GM12892 (cell line): ENCODE measurements around the gene INPP4B.

Experiments used
- DNase-seq: peaks from one replicate; pipeline ENCODE4 v3.0.0; 2011; ENCODE audit not compliant: insufficient read length
- FAIRE-seq: peaks from 2 replicates; lab custom pipeline; 2011; peaks lifted over from hg19 to GRCh38; lab: Jason Lieb, UNC
- POLR2A ChIP-seq: IDR thresholded peaks from 2 replicates; pipeline ENCODE4 v1.6.1; 2011; ENCODE audit warnings: low read depth, low read length, control low read depth
- POLR2AphosphoS5 ChIP-seq: IDR thresholded peaks from 2 replicates; pipeline ENCODE4 v1.6.1; 2011; ENCODE audit warnings: low read depth, low read length, control low read depth
- TAF1 ChIP-seq: IDR thresholded peaks from 2 replicates; pipeline ENCODE4 v1.6.1; 2011; ENCODE audit warnings: low read depth, mild to moderate bottlenecking, control low read depth, low read length, borderline replicate concordance

INPP4B gene

DNA sequence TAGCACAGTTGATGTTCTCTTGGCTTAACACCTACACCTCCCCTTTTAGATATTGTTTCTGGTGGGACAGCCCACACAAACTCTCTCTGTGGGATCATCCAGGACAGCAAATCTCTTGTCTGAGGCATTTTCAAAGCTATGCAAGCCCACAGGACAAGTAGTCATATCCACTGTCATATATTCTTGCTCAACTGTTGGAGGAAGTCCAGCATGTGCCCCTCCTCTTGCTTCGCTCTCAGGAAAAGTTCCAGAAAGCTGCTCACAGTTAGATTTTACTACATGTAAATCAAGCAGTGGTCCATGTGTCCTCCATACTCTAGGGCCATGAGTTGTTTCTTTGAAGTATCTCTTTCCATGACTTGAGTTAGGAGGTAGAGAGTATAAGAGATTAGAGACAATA, 260.7 kb downstream of the INPP4B start:
- no peak for TF ChIP-seq TAF1
- no peak for TF ChIP-seq POLR2A
- no peak for TF ChIP-seq POLR2AphosphoS5
- no peak for FAIRE-seq

DNA sequence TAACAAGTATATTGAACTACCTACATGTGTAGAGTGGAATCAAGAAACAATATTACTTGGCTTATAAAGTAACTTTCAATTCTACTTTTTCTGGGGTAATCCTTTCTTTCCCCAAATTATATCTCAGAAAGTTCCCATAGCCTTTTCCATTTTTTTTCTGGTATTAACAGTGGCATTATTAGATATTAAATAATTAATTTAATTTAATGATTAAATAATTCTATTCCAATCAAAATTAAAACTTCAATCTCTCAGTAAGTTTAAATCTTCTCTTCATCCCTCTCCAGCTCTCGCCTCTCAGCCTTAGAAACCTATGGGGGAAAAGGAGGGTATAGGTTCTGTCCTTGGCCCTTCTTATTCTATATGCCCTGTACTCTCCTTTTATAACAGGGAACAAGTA, 262.4 kb downstream of the INPP4B start:
- no peak for DNase-seq
- no peak for TF ChIP-seq TAF1
- TF ChIP-seq POLR2A, result no peak
- no peak for TF ChIP-seq POLR2AphosphoS5
- FAIRE-seq, result no peak

More for the DNA sequence above, 260.7 kb downstream of the INPP4B start:
- DNase-seq, result no peak

GRCh38 chr4:142582340-142582739, 263.8 kb downstream of the INPP4B start:
- DNase-seq, result no peak
- TF ChIP-seq TAF1, result no peak
- TF ChIP-seq POLR2A, result no peak
- no peak for TF ChIP-seq POLR2AphosphoS5
- FAIRE-seq, result no peak

DNA sequence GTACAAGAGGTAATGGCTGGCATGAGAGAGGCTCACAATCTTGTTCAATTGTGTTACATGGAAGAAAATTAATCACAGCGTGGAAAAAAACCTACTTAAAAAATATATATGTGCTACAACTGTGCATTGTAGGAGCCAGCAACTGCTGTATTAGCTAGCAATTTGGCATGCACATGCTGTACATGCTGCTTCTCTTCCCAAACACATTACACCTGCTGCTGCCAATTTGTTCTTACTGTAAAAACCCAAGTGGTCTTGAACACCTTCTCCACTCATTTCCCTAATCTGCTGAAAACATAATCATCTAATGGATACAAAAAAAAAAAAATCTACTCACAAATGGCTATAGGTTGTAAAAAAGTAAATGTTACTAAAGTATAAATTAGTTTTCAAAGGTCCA, 264.2 kb downstream of the INPP4B start:
- FAIRE-seq, result no peak
- DNase-seq, result no peak
- TF ChIP-seq TAF1 (no peak), POLR2A (no peak), POLR2AphosphoS5 (no peak)

DNA sequence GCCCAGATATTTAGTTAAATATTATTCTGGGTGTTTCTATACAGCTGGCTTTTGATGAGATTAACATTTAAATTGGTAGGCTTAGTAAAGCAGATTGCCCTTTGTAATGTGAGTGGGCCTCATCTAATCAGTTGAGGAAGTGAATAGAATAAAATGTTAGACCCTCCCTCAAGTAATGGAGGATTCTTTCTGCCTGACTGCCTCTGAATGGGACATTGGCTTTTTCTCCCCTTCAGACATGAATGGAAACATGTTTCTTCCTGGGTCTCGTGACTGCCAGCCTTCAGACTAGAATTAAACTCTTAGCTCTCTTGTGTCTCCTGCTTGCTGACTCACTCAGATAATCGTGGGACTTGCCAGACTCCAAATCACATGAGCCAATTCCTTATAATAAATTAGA, 266.7 kb downstream of the INPP4B start:
- FAIRE-seq, result no peak
- TF ChIP-seq TAF1 (no peak), POLR2A (no peak), POLR2AphosphoS5 (no peak)
- DNase-seq, result no peak

DNA sequence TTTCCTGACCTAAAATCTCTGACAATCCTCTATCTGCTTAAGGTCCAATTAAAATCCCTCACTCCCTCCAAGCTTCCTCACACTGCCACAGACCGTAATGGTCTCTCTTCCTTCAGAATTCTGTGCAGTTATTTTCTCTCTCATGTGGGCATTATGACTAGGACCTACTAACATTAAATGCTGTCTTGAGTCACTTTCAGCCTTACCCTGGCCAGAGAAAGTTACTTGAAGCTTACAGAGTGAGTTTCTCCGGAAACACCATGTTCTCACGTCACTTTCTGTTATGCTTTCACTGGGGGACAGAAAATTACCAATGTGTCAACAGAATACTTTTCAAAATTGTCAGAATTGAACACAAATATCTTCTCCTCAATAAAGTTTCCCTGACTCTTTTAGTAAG, 271.8 kb downstream of the INPP4B start:
- FAIRE-seq, result no peak

DNA sequence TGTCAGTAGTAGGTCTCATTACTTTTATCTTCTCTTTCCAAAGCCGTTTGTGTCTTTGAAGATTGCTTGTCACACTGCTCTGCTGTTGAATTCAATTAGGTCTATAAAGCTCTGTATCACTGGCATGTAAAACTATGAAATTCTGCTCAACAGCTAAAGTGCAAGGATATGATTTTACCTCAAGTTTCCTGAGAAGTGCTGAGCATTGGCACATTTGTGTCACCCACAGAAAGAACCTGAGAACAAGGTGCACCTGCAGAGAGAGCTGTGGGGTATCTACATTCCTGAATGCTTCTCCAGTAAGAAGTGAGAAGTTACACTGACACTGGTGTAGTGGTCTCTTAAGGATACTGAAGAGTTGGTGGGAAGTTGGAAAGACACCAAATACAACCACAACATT, 274.0 kb downstream of the INPP4B start:
- FAIRE-seq, result no peak

More for the DNA sequence above, 271.8 kb downstream of the INPP4B start:
- TF ChIP-seq POLR2A (no peak), TAF1 (no peak), POLR2AphosphoS5 (no peak)
- DNase-seq, result no peak

GRCh38 chr4:142567620-142568451, 278.3 kb downstream of the INPP4B start:
- TF ChIP-seq TAF1 (no peak), POLR2A (no peak), POLR2AphosphoS5 (no peak)
- DNase-seq (no peak), FAIRE-seq (no peak)

More for the DNA sequence above, 274.0 kb downstream of the INPP4B start:
- no peak for TF ChIP-seq POLR2A
- TF ChIP-seq POLR2AphosphoS5, result no peak
- no peak for TF ChIP-seq TAF1
- no peak for DNase-seq

- DNase-seq (no peak), FAIRE-seq (no peak)
- TF ChIP-seq POLR2A (no peak), POLR2AphosphoS5 (no peak), TAF1 (no peak)
These were observed 278.9 kb downstream of the INPP4B start for GRCh38 chr4:142567199-142567598.

DNA sequence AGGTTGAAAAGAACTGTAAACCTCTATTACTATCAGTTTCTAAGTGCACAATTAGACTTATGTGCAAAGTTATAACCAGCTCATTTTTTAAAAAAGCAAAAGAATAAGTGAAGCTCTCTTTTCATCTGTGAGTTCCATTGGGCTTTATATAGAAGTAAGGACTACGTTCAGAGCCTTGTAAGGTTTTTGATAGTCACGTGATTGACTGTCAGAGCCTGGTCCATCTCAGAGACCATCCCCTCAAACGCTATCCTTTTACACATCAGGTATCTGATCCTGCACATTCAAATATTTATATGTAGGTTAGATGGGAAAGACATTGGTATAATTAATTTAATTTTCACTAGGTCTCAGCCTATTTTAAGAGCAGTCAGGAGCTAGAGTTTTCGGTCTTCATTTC, 279.3 kb downstream of the INPP4B start:
- TF ChIP-seq POLR2A (no peak), TAF1 (no peak), POLR2AphosphoS5 (no peak)
- FAIRE-seq, result no peak
- DNase-seq, result no peak

- FAIRE-seq (peak; percentile 24), DNase-seq (no peak)
- TF ChIP-seq TAF1 (no peak), POLR2A (no peak), POLR2AphosphoS5 (no peak)
These were observed 279.9 kb downstream of the INPP4B start for GRCh38 chr4:142566243-142566642.

DNA sequence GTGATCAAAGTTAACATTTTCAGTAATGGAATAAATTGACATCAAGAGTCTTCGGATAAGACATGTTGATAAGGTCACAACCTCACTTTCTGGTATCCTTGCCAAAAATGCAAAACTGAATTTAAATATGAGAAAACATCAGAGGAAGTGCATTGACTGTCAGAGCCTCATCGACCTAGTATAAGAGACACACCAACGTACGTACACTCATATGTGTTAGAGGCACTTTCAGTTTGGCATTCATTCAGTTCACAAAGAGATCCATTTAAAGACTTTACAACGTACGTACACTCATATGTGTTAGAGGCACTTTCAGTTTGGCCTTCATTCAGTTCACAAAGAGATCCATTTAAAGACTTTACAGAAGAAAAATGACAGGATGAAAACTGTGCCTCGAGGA, 280.3 kb downstream of the INPP4B start:
- DNase-seq (no peak), FAIRE-seq (peak; percentile 5)
- TF ChIP-seq POLR2A, result no peak
- TF ChIP-seq TAF1, result no peak
- no peak for TF ChIP-seq POLR2AphosphoS5

DNA sequence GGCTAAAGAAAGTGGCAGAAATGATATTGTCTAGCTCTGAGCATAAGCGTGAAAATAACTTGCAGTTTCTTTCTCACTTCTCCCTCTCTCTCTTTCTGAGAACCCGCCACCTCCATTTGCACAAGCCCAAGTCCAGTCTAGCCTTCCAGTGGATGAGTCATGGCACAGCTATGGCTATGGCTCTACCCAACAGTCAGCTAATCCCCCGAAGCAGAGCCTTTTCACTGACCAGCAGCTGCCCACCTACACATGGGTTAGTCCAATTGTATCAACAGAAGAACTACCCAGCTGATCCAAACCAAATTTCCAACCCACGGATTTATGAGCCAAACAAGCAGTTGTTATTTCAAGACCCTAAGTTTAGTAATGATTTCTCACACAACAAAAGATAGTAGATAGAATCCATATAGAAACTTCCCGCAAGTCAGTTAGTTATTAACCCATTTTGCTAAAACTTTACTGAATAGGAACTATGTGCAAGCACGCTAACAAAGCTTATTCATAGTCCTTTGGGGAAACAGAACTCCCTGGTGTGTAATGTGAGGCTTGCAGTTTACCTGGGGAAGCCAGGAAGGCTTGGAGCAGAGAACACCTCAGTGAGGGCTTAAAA, 282.3 kb downstream of the INPP4B start:
- TF ChIP-seq TAF1 (no peak), POLR2AphosphoS5 (no peak), POLR2A (no peak)
- FAIRE-seq (no peak), DNase-seq (no peak)
